ENCODE results near the gene GCN1.

DNA sequence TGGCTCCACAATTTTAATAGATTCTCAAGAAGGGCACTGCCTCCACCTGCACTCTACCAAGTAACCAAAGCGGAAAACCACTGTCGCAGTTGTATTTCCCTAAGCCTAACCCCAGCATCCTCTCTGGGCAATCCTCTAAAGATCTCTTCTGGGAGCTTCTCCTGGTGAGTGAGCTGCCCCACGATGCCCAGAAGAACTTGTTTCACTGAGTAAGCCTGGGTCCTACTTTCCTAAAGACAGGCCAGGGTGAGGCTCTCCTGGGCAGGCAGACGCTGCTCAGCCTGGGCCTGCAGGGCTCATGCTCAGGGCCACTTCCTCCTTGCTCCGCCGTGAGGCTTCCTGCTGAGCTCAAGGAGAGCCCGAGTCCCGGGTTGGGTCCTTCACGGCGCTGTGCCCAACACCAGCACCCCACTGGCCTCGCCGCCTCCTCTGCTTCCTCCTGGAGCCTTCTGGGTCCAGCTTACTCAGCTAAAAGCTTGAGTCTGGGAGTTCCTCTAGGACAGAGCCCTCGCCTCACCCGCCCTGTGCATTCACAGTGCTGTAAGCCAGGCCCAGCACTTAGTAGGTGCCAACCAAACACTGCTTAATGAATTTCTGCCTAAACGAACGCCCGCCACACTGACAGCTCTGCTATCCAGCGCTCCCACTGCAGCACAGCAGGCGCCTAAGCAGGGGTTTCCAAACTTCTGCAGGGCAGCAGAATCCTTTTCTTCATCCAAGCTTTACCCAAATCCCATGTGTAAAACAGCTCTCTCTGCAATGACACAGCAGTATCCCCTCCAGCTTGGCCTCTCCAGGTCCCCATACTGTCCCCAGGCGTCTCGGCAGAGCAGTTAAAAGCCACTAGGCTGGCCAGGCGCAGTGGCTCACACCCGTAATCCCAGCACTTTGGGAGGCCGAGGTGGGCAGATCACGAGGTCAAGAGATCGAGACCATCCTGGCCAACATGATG is 83.7 kb downstream of the GCN1 start:
- TF ChIP-seq, protein P1, sequence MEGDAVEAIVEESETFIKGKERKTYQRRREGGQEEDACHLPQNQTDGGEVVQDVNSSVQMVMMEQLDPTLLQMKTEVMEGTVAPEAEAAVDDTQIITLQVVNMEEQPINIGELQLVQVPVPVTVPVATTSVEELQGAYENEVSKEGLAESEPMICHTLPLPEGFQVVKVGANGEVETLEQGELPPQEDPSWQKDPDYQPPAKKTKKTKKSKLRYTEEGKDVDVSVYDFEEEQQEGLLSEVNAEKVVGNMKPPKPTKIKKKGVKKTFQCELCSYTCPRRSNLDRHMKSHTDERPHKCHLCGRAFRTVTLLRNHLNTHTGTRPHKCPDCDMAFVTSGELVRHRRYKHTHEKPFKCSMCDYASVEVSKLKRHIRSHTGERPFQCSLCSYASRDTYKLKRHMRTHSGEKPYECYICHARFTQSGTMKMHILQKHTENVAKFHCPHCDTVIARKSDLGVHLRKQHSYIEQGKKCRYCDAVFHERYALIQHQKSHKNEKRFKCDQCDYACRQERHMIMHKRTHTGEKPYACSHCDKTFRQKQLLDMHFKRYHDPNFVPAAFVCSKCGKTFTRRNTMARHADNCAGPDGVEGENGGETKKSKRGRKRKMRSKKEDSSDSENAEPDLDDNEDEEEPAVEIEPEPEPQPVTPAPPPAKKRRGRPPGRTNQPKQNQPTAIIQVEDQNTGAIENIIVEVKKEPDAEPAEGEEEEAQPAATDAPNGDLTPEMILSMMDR (IDR thresholded peaks at IDR 0.05), result no peak
- TF ChIP-seq POLR2A (IDR thresholded peaks at IDR 0.05), result no peak

Measured in heart left ventricle (tissue), 13 donors.